Left ventricle myocardium inferior (tissue), 1 donor: ENCODE measurements around the gene INTS11. TPM values are rescaled to one million over a fixed set of nuclear protein-coding genes. Genes with fewer than 3 reads are reported as not detected.

Experiments
- DNase-seq: peaks from one replicate; pipeline ENCODE4 v3.0.0-alpha.2; 2020
- H3K27ac ChIP-seq: fragments of 200-600 bp; replicated peaks from 2 replicates; pipeline ENCODE4 v1.8.0; 2021
- H3K27me3 ChIP-seq: fragments of 200-600 bp; 2 replicates; pipeline ENCODE4 v1.8.0; 2021; ENCODE audit warnings: low read depth
- H3K36me3 ChIP-seq: fragments of 200-600 bp; 2 replicates; pipeline ENCODE4 v1.8.0; 2021
- H3K4me1 ChIP-seq: fragments of 200-600 bp; 2 replicates; pipeline ENCODE4 v1.8.0; 2021
- H3K4me3 ChIP-seq: fragments of 200-600 bp; 2 replicates; pipeline ENCODE4 v1.8.0; 2021; ENCODE audit warnings: mild to moderate bottlenecking, moderate library complexity
- H3K9me3 ChIP-seq: fragments of 200-600 bp; replicated peaks from 2 replicates; pipeline ENCODE4 v1.8.0; 2021
- CTCF ChIP-seq: fragments of 200-600 bp; IDR thresholded peaks from 2 replicates; pipeline ENCODE4 v1.8.0; 2021; ENCODE audit warnings: antibody characterized with exemption, mild to moderate bottlenecking, borderline replicate concordance
- intact Hi-C: fragments of 100-400 bp; cut with micrococcal nuclease; formaldehyde crosslinking; loops from one replicate; pipeline ENCODE4 v1.11.0; 2022
- total RNA-seq: library from RNA; stranded (reverse); fragmentation: NEBNext Ultra II Directional; extraction: Animal tissue kit (Norgen Biotek cat#: 25700); gene quantifications from one replicate; pipeline ENCODE4 v1.2.1, GENCODE V29; 2021
- donor health status: DM: no; HTN: yes; CAD: no; lungs with severe emphysema.

Gene INTS11
- total RNA-seq, 1 donor from 2014 or later = 70.1 TPM

DNA sequence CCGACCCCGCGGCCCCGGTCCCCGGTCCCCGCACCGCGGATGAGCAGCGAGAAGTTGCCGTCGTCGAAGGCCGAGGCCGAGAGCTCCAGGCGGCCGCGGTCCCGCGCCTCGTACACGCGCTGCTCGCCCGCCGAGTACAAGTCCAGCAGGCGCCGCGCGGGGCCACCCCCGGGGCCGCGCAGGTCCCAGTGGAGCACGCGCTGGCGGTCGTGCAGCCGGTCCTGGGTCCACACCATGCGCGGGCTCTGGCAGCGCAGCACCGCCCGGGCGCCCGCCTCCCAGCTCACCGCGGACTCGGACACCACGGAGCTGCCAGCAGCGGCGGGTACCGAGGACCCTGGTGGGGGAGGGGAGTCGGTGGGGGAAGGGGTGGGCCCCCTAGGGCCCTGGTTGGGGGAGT, 31.0 kb upstream of the INTS11 start:
- intact Hi-C loops = no loop called here
- TF ChIP-seq CTCF = no peak
- Histone ChIP-seq H3K27ac (peak overlapping the region; percentile 84), H3K27me3 (peaks cover 79% of the 10 kb centered on the region), H3K4me3 (peak overlapping the region; percentile 69), H3K36me3 (no peaks in the 10 kb centered on the region), H3K4me1 (peaks cover 73% of the 10 kb centered on the region), H3K9me3 (no peaks in the 10 kb centered on the region)
- DNase-seq = no peak

- Histone ChIP-seq H3K4me3 (peak overlapping the region; percentile 69), H3K9me3 (no peaks in the 10 kb centered on the region), H3K27ac (peak overlapping the region; percentile 84), H3K36me3 (no peaks in the 10 kb centered on the region), H3K27me3 (peaks cover 72% of the 10 kb centered on the region), H3K4me1 (peaks cover 65% of the 10 kb centered on the region)
- no peak for TF ChIP-seq CTCF
- intact Hi-C loops = no loop called here
- DNase-seq = no peak
Observed at GRCh38 chr1:1354271-1355247, 30.1 kb upstream of the INTS11 start.

GRCh38 chr1:1353389-1354151, 29.1 kb upstream of the INTS11 start:
- peaks cover 57% of the 10 kb centered on the region for H3K4me1 ChIP-seq
- DNase-seq = no peak
- H3K27me3 ChIP-seq = peaks cover 63% of the 10 kb centered on the region

GRCh38 chr1:1352786-1353388, 28.4 kb upstream of the INTS11 start:
- peaks cover 59% of the 10 kb centered on the region for H3K4me1 ChIP-seq
- H3K9me3 ChIP-seq = no peaks in the 10 kb centered on the region
- H3K27me3 ChIP-seq = peaks cover 56% of the 10 kb centered on the region
- H3K27ac ChIP-seq = peak overlapping the region; percentile 71
- no peak for TF ChIP-seq CTCF
- H3K36me3 ChIP-seq = no peaks in the 10 kb centered on the region
- no peak overlapping the region for H3K4me3 ChIP-seq
- no peak for DNase-seq
- intact Hi-C loops = no loop called here

More at GRCh38 chr1:1353389-1354151, 29.1 kb upstream of the INTS11 start:
- Histone ChIP-seq H3K27ac (peak overlapping the region; percentile 71), H3K9me3 (no peaks in the 10 kb centered on the region), H3K4me3 (peak overlapping the region; percentile 8), H3K36me3 (no peaks in the 10 kb centered on the region)
- intact Hi-C loops = no loop called here
- no peak for TF ChIP-seq CTCF
